Pancreas (tissue), 10 donors: ENCODE measurements around the gene MEG3. TPM values are rescaled to one million over a fixed set of nuclear protein-coding genes. Genes with fewer than 3 reads are reported as not detected.

Source experiments
- ATAC-seq, 4 donors: fragments of 200-7000 bp; cut with Tn5 transposase; one replicate each; pipeline versions ENCODE4 v1.8.0 to v1.9.1; 2020; ENCODE audit warnings: mild to moderate bottlenecking in 4 of 4, moderate library complexity in 4 of 4
- DNase-seq, 6 donors: peaks; one replicate each; pipeline ENCODE4 v3.0.0-alpha.2; 2020
- FAIRE-seq: peaks from 2 replicates; lab custom pipeline; 2012; peaks lifted over from hg19 to GRCh38; lab: Jason Lieb, UNC
- H3K27ac ChIP-seq, 4 donors: fragments of 200-600 bp; sonication (generic); 1 replicate in 3 of 4; 2 replicates in 1 of 4; pipeline versions ENCODE4 v1.5.0 to v1.8.0; 2020
- H3K27me3 ChIP-seq, 4 donors: fragments of 200-600 bp; one replicate each; pipeline ENCODE4 v1.8.0; 2021
- H3K36me3 ChIP-seq, 3 donors: fragments of 200-600 bp; sonication (generic) in 1 of 3; one replicate each; pipeline versions ENCODE4 v1.5.0 to v1.8.0; 2020 to 2021
- H3K4me1 ChIP-seq, 3 donors: fragments of 200-600 bp; one replicate each; pipeline ENCODE4 v1.8.0; 2021
- H3K4me3 ChIP-seq, 4 donors: fragments of 200-600 bp; sonication (generic) in 2 of 4; one replicate each; pipeline versions ENCODE4 v1.5.0 to v1.8.0; 2020 to 2021
- H3K9me3 ChIP-seq, 4 donors: fragments of 200-600 bp; one replicate each; pipeline ENCODE4 v1.8.0; 2021
- WGBS, 2 donors: extraction: QIAGEN DNeasy Blood & Tissue Kit; methylation state at CpG; one replicate each; pipeline ENCODE4 v1.1.7; 2013; 5-methylcytosine and 5-hydroxymethylcytosine counted together
- intact Hi-C, 3 donors: fragments of 100-400 bp; cut with DNase I; formaldehyde crosslinking; loops; one replicate each; pipeline versions ENCODE4 v1.11.1 to v1.14.2; 2022
- polyA plus RNA-seq, 2 donors: library from polyadenylated mRNA; stranded (reverse); fragments of 200-250 nt; gene quantifications; one replicate each; pipeline ENCODE4 v1.2.3, GENCODE V29; 2013
- total RNA-seq, 6 donors: library from RNA; stranded (reverse); fragmentation: NEBNext Ultra II Directional in 4 of 6; extraction: Animal tissue kit (Norgen Biotek cat#: 25700) in 4 of 6; gene quantifications; one replicate each; pipeline versions ENCODE4 v1.2.1 to v1.2.4, GENCODE V29; 2021 to 2023
- TF ChIP-seq, protein P1 (sequence below), 4 donors: fragments of 200-600 bp; sonication (generic) in 3 of 4; IDR thresholded peaks; one replicate each; pipeline versions ENCODE4 v1.5.0 to v1.8.0; 2021; ENCODE audit warnings: antibody characterized with exemption in 4 of 4
- donor health status: healthy with polysubstance abuse.
- donor health status: DM: no; HTN: no; CAD: no; lungs with moderate emphysema.
- donor health status: DM: no; HTN: no; CAD: no.
- donor health status: control.
- donor health status: control.
- donor health status: Bipolar disorder and iron deficiency.
- donor health status: DM: yes; HTN: yes; CAD: no.
- donor health status: DM: no; HTN: no; CAD: no.
- donor health status: DM: no; HTN: no; CAD: no.
- donor health status: DM: yes; HTN: yes; CAD: no.

The MEG3 gene
- total and polyA plus RNA-seq, 8 donors: 78.8 to 1,150 (median 332) TPM

DNA sequence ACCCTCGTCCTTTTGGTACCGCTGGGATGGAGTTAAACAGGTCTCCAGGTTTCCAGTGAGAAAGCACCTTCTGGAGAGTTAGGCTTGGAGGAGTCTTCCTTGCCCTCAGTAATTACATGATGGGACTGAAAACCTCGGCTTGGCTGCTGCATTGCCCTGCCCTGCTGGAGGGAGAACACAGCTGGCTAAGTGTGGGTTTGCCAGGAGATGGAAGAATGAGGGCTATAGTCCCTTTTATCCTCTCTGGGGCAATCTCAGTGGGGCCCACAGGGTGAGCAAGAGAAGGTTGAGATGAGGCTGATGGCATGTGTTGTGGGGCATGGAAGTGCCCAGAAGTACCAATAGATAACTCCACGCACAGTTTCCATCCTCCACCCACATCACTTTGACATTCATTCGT lies 23.2 kb upstream of the MEG3 start:
- DNase-seq: no peak
- Histone ChIP-seq H3K4me1 (no peaks in the 10 kb centered on the region), H3K9me3 (no peaks in the 10 kb centered on the region), H3K4me3 (no peak overlapping the region), H3K36me3 (no peaks in the 10 kb centered on the region), H3K27ac (no peak overlapping the region), H3K27me3 (no peaks in the 10 kb centered on the region)
- WGBS, 2 donors: 62 to 64% methylated on average over 5 of the region's 5 CpGs
- no peak for ATAC-seq
- FAIRE-seq: no peak
- intact Hi-C loops: no loop called here
- TF ChIP-seq, protein P1, sequence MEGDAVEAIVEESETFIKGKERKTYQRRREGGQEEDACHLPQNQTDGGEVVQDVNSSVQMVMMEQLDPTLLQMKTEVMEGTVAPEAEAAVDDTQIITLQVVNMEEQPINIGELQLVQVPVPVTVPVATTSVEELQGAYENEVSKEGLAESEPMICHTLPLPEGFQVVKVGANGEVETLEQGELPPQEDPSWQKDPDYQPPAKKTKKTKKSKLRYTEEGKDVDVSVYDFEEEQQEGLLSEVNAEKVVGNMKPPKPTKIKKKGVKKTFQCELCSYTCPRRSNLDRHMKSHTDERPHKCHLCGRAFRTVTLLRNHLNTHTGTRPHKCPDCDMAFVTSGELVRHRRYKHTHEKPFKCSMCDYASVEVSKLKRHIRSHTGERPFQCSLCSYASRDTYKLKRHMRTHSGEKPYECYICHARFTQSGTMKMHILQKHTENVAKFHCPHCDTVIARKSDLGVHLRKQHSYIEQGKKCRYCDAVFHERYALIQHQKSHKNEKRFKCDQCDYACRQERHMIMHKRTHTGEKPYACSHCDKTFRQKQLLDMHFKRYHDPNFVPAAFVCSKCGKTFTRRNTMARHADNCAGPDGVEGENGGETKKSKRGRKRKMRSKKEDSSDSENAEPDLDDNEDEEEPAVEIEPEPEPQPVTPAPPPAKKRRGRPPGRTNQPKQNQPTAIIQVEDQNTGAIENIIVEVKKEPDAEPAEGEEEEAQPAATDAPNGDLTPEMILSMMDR (IDR thresholded peaks at IDR 0.05): no peak

DNA sequence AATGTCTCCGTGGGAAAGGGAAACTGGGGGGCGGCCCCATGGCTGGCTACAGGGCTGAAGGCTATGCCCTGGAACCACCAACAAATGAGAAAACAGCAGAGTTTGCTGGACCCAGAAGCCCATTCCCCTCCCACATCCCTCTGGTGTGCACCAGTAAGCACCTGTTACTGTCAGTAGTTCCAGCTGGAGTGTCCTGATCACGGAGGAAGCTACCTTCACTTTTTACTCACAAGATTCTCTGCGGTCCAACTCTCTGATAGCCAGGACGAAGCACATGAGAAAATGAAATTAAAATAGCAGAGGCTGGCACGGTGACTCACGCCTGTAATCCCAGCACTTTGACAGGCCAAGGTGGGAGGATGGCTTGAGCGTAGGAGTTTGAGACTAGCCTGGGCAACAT lies 22.7 kb upstream of the MEG3 start:
- TF ChIP-seq, protein P1 (IDR thresholded peaks at IDR 0.05): no peak
- H3K27ac ChIP-seq: no peak overlapping the region
- ATAC-seq (no peak), DNase-seq (no peak), FAIRE-seq (no peak)
- H3K9me3 ChIP-seq: no peaks in the 10 kb centered on the region
- H3K4me3 ChIP-seq: no peak overlapping the region
- H3K4me1 ChIP-seq: no peaks in the 10 kb centered on the region
- no peaks in the 10 kb centered on the region for H3K36me3 ChIP-seq
- no peaks in the 10 kb centered on the region for H3K27me3 ChIP-seq
- 80 to 88% methylated on average over 8 of the region's 8 CpGs for WGBS, 2 donors
- intact Hi-C loops: no loop called here

DNA sequence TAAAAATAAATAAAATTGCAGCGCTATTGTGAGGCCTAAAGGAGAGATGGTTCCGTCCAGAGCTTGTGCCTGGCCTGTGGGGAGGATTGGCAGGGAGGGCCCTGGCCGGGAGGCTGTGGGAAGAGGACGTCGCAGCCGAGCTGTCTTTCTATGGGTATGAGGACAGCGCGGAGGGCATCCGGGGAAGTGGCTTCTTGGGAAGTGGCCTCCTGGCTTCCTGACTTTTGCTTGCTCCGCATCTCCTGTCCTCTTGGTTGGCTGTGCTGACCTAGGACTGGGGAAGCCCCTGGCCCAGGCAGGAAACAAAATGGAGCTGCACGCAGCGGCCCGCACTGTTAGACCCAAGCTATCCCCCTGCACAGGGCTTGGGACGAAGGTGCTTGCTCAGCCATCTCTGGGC lies 22.2 kb upstream of the MEG3 start:
- 85 to 86% methylated on average over 14 of the region's 14 CpGs for WGBS, 2 donors
- H3K27me3 ChIP-seq: no peaks in the 10 kb centered on the region
- H3K27ac ChIP-seq: no peak overlapping the region
- no peaks in the 10 kb centered on the region for H3K36me3 ChIP-seq
- no peaks in the 10 kb centered on the region for H3K4me1 ChIP-seq
- no peaks in the 10 kb centered on the region for H3K9me3 ChIP-seq
- no peak overlapping the region for H3K4me3 ChIP-seq
- ATAC-seq (no peak), DNase-seq (no peak), FAIRE-seq (no peak)
- TF ChIP-seq, protein P1 (IDR thresholded peaks at IDR 0.05): no peak
- intact Hi-C loops: no loop called here

DNA sequence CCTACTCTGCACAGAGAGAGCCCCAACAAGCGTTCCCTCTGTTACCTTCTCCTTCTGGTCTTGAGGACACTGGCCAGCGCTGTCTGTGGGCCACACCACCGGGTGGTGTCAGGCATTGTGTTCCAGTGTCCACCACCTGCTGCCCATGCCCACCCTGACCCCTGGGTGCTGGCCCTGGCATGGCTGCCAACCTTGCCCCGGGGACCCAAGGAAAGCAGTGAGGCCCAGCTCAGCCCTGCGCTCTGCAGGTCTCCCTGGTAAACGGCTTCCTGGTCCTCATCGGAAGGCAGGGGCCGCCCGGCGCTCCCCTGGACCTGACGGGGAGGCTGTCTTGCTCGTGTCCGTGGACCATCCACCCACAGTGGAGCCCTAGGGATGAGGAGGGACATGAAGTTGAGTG lies 21.8 kb upstream of the MEG3 start:
- H3K27ac ChIP-seq: no peak overlapping the region
- no peaks in the 10 kb centered on the region for H3K27me3 ChIP-seq
- ATAC-seq (no peak), DNase-seq (no peak), FAIRE-seq (no peak)
- TF ChIP-seq, protein P1 (IDR thresholded peaks at IDR 0.05): no peak
- intact Hi-C loops: no loop called here
- H3K9me3 ChIP-seq: no peaks in the 10 kb centered on the region
- H3K4me3 ChIP-seq: no peak overlapping the region
- H3K36me3 ChIP-seq: no peaks in the 10 kb centered on the region
- H3K4me1 ChIP-seq: no peaks in the 10 kb centered on the region
- 73 to 91% methylated on average over 13 of the region's 13 CpGs for WGBS, 2 donors

DNA sequence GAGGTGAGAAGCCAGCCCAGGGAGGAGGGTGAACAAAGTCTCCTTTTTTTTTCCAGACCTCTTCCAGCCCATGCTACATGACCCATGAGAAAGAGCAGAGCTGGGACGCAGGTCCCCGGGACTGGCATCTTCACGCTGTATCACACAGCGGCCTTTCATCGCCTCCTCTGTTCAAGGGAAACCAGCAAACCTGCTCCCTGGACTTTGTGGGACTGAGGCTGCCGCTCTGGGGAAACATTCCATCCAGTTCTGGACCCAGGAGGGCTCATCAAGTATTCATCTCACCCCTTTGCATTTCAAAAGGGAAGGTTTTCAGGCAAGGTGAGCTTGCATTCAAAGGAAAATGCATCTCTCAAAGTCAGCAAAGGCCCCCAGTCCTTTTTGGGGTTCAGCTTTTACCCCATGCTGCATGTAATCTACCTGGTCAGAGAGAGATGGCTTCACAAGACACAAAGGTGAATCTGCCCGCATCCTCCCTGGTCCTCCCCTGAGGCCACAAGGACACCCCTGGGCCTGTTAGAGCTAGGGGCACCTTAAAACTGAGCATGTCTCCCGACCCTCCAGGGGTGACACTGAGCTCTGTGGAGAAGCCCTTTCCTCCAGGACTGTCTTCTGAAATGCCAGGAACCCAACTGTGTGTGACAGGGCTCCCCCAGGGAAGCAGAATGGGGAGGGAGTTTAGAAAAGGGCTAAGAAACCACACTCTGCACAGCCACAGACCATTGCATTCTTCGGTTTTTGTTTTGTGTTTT lies 21.2 kb upstream of the MEG3 start:
- DNase-seq (no peak), ATAC-seq (no peak), FAIRE-seq (no peak)
- TF ChIP-seq, protein P1 (IDR thresholded peaks at IDR 0.05): no peak
- H3K9me3 ChIP-seq: no peaks in the 10 kb centered on the region
- no peak overlapping the region for H3K27ac ChIP-seq
- no peak overlapping the region for H3K4me3 ChIP-seq
- no peaks in the 10 kb centered on the region for H3K27me3 ChIP-seq
- WGBS, 2 donors: 81% methylated on average over 9 of the region's 9 CpGs
- H3K4me1 ChIP-seq: no peaks in the 10 kb centered on the region
- no peaks in the 10 kb centered on the region for H3K36me3 ChIP-seq
- intact Hi-C loops: no loop called here
